Endothelial cell of umbilical vein (primary cell): Measurements from ENCODE around the gene OVOL3.

ENCODE experiments used
- EZH2 ChIP-seq: IDR thresholded peaks from 2 replicates; pipeline ENCODE4 v1.6.1; 2012; ENCODE audit warnings: borderline replicate concordance, low read depth, mild to moderate bottlenecking, moderate library complexity, low read length, inconsistent platforms; ENCODE audit not compliant: severe bottlenecking
- POLR2AphosphoS5 ChIP-seq: IDR thresholded peaks from 2 replicates; pipeline ENCODE4 v1.6.1; 2012; ENCODE audit warnings: low read depth, mild to moderate bottlenecking, control low read depth, low read length, moderate library complexity; ENCODE audit not compliant: insufficient read depth

GRCh38 chr19:36093687-36094086 is 17.3 kb upstream of the OVOL3 start:
- TF ChIP-seq POLR2AphosphoS5 (no peak), EZH2 (no peak)
